ENCODE measurements around the gene SNTG2. TPM values are rescaled to one million over a fixed set of nuclear protein-coding genes. Genes with fewer than 3 reads are reported as not detected.

SNTG2 gene
- total RNA-seq, 1 donor from 2014 or later: not detected

DNA sequence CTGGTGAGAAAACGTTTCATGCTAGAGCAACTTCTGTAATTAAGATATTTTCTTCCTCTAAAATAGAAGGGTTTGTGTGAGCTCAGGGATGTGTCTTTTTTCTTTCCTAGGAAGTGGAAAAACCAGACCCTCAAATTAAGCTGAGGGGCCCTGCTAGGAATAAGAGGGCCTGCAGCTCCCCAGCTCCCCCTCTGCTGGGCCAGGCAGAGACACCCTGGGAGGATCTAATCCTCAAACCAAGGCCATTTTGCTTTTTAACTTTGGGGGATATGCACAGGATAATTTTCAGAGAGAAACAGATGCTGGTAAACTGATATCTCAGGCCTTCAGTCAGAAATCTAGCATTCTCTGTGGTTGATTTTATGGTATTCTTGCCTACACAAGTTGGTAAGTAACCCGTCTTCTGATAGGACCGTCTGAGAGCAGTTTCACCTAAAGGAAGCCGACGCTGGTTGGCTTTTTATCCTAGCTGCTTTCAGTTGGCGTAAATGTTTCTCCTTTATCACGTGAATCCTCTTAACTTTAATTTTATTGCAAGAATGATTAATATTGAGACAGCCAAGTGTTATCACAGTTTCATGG is 34.8 kb downstream of the SNTG2 start:
- no peak for DNase-seq (ENCODE audit: low read depth)
- TF ChIP-seq CTCF (conservative IDR thresholded peaks at IDR 0.05; ENCODE audit: low read depth, low read length): no peak

GRCh38 chr2:987789-988188 is 37.1 kb downstream of the SNTG2 start:
- TF ChIP-seq CTCF (conservative IDR thresholded peaks at IDR 0.05; ENCODE audit: low read depth, low read length): no peak
- DNase-seq (ENCODE audit: low read depth): no peak

More for the DNA sequence above, 34.8 kb downstream of the SNTG2 start:
- no peak overlapping the region for H3K4me3 ChIP-seq (ENCODE audit: low read depth, low read length)

DNA sequence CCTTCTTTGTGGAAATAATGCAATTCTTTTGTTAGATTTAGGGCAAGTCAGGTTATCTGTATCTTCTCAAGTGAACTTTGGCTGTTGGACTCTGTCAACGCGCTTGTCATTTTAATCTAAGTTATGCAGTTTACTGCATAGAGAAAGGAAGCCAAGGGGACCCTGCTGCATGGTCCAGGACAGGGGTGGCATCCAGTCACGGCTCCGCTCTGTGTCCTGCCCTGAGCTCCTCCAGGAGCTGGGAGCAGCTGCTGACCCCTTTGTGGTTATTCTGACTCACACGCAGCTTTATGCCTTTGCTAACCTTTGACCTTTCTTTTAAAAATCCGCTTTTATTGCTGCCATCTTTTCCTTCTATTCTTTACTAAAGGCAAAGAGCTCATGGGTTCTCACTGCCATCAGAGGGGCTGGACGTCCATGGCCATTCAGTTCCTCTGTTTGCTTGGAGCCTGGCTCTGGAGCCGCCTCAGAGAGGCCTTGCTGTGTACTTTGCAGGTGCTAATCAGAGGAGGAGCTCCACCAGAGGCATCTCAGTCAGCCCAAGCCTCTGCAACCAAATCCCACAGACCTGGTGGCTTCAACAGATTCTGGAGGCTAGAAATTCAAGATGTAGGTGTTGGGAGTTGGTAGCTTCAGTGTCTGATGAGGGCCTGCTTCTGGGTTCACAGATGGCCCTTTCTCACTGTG is 39.3 kb downstream of the SNTG2 start:
- DNase-seq (ENCODE audit: low read depth): no peak
- no peak overlapping the region for H3K4me3 ChIP-seq (ENCODE audit: low read depth, low read length)
- no peak for TF ChIP-seq CTCF (conservative IDR thresholded peaks at IDR 0.05; ENCODE audit: low read depth, low read length)

More at GRCh38 chr2:987789-988188, 37.1 kb downstream of the SNTG2 start:
- no peak overlapping the region for H3K4me3 ChIP-seq (ENCODE audit: low read depth, low read length)

DNA sequence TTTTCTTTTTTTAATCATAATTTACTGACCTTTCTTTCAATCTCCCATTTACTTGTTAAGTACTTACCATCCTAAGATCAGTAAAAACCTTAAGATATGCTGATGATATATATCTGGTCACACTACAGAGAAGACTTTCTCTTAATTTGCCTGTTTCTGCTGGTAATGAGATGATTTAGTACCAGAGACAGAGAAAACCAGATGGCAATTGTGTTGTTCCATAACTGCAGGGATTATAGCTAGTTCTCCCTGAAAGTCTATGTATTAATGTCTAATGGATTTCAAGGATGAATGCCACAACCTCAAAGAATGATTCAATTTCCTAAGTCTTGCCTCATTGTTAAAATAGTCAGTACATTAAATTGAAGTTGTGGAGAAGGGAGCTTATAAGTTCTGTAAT is 40.3 kb downstream of the SNTG2 start:
- no peak for DNase-seq (ENCODE audit: low read depth)
- no peak overlapping the region for H3K4me3 ChIP-seq (ENCODE audit: low read depth, low read length)
- no peak for TF ChIP-seq CTCF (conservative IDR thresholded peaks at IDR 0.05; ENCODE audit: low read depth, low read length)

DNA sequence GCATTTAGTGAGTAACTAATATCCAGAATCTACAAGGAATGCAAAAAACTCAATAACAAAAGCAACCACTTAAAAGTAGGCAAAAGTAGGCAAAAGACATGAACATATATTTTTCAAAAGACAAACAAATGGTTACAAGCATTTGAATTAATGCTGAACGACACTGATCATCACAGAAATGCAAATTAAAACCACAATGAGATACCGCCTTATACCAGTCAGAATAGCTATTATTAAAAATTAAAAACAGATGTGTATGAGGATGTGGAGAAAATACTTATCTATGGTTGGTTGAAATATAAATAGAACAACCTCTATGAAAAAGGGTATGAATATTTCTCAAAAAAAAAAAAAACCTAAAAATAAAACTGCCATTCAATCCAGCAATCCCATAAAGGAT is 51.7 kb downstream of the SNTG2 start:
- no peak for TF ChIP-seq CTCF (conservative IDR thresholded peaks at IDR 0.05; ENCODE audit: low read depth, low read length)
- H3K4me3 ChIP-seq (ENCODE audit: low read depth, low read length): no peak overlapping the region
- DNase-seq (ENCODE audit: low read depth): no peak

DNA sequence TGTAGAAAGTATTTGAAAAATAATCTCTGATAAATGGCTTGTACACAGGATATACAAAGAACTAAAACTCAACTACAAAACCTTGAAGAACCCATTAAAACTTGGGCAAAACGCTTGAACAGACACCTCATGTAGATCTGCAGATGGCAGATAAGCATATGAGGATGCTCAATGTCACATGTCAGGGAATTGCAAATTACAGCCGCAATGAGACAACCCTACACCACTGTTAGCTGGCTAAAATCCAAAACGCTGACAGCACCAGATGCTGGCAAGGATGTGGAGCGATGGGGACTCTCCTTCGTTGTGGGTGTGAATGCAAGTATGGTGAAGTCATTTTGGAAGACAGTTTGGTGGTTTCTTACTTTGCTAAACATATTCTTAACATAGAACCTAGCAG is 53.7 kb downstream of the SNTG2 start:
- no peak for DNase-seq (ENCODE audit: low read depth)
- H3K4me3 ChIP-seq (ENCODE audit: low read depth, low read length): no peak overlapping the region
- no peak for TF ChIP-seq CTCF (conservative IDR thresholded peaks at IDR 0.05; ENCODE audit: low read depth, low read length)

All from epithelial cell of proximal tubule (primary cell).